NCI-H2227 (cell line): ENCODE results near the gene AMDHD2.

Experiments
- DNase-seq: peaks from one replicate; lab custom pipeline; 2025; ENCODE audit not compliant: unreplicated experiment; lab: John Stamatoyannopoulos, UW

The AMDHD2 gene

GRCh38 chr16:2498531-2499253 lies 21.5 kb upstream of the AMDHD2 start:
- no peak for DNase-seq

GRCh38 chr16:2499454-2499853 lies 20.7 kb upstream of the AMDHD2 start:
- no peak for DNase-seq

GRCh38 chr16:2499890-2500429 lies 20.2 kb upstream of the AMDHD2 start:
- DNase-seq = no peak

GRCh38 chr16:2500430-2500917 lies 19.7 kb upstream of the AMDHD2 start:
- no peak for DNase-seq

GRCh38 chr16:2500918-2501750 lies 19.0 kb upstream of the AMDHD2 start:
- DNase-seq = peak; percentile 90

GRCh38 chr16:2501946-2502895 lies 17.9 kb upstream of the AMDHD2 start:
- DNase-seq = no peak

- DNase-seq = no peak
These were observed 14.5 kb upstream of the AMDHD2 start for GRCh38 chr16:2505695-2506094.

- DNase-seq = no peak
These were observed 13.0 kb upstream of the AMDHD2 start for GRCh38 chr16:2507052-2507659.

- no peak for DNase-seq
These were observed 12.5 kb upstream of the AMDHD2 start for GRCh38 chr16:2507665-2508064.

GRCh38 chr16:2508722-2509400 lies 11.3 kb upstream of the AMDHD2 start:
- no peak for DNase-seq

- peak; percentile 82 for DNase-seq
These were observed 8.9 kb upstream of the AMDHD2 start for GRCh38 chr16:2511128-2511800.

- no peak for DNase-seq
These were observed 8.0 kb upstream of the AMDHD2 start for GRCh38 chr16:2511996-2512734.

GRCh38 chr16:2512735-2513404 lies 7.3 kb upstream of the AMDHD2 start:
- no peak for DNase-seq

GRCh38 chr16:2513405-2514332 lies 6.5 kb upstream of the AMDHD2 start, which contains the start of gene ATP6V0C:
Gene ATP6V0C, plus strand, starts transcription at chr16:2513952. Its CDS starts 152 bp downstream, at chr16:2514104.
- DNase-seq = peak; percentile 96

- no peak for DNase-seq
These were observed 5.6 kb upstream of the AMDHD2 start for GRCh38 chr16:2514333-2515179.
